Daoy (cell line): ENCODE measurements around the gene RELT. TPM values are rescaled to one million over a fixed set of nuclear protein-coding genes. Genes with fewer than 3 reads are reported as not detected.

Experiments
- DNase-seq: peaks from one replicate; pipeline ENCODE4 v3.0.0-alpha.2; 2015; ENCODE audit warnings: low read depth
- total RNA-seq: library from RNA; depleted of rRNA; stranded (reverse); fragments of >200 nt; shearing (Covaris generic); gene quantifications from 2 replicates; pipeline ENCODE4 v1.2.3, GENCODE V29; 2014

Gene RELT
- total RNA-seq, 1 experiment from 2014 or later: 11.2 TPM

- DNase-seq: no peak
Observed at GRCh38 chr11:73374151-73374550, 2.0 kb upstream of the RELT start.

GRCh38 chr11:73375830-73376159, 404 bp upstream of the RELT start:
- no peak for DNase-seq

- DNase-seq: peak; percentile 72
Observed at GRCh38 chr11:73376803-73377629, 817 bp downstream of the RELT start.

- no peak for DNase-seq
Observed at GRCh38 chr11:73379189-73379880, 3.1 kb downstream of the RELT start.

GRCh38 chr11:73380331-73380730, 4.1 kb downstream of the RELT start:
- no peak for DNase-seq

GRCh38 chr11:73380897-73381410, 4.8 kb downstream of the RELT start:
- no peak for DNase-seq

- DNase-seq: no peak
Observed at GRCh38 chr11:73381589-73381988, 5.4 kb downstream of the RELT start.

- DNase-seq: no peak
Observed at GRCh38 chr11:73382183-73382582, 6.0 kb downstream of the RELT start.

- no peak for DNase-seq
Observed at GRCh38 chr11:73382747-73383146, 6.5 kb downstream of the RELT start.

- DNase-seq: no peak
Observed at GRCh38 chr11:73383249-73384124, 7.3 kb downstream of the RELT start.

- no peak for DNase-seq
Observed at GRCh38 chr11:73384125-73384441, 7.9 kb downstream of the RELT start.

GRCh38 chr11:73384531-73384871, 8.3 kb downstream of the RELT start:
- no peak for DNase-seq

GRCh38 chr11:73384872-73385689, 8.9 kb downstream of the RELT start:
- no peak for DNase-seq

GRCh38 chr11:73386016-73386415, 9.8 kb downstream of the RELT start:
- no peak for DNase-seq

GRCh38 chr11:73386546-73386945, 10.3 kb downstream of the RELT start:
- DNase-seq: no peak

GRCh38 chr11:73387594-73388264, 11.5 kb downstream of the RELT start:
- no peak for DNase-seq

GRCh38 chr11:73388265-73389133, 12.3 kb downstream of the RELT start:
- no peak for DNase-seq

- DNase-seq: peak; percentile 33
Observed at GRCh38 chr11:73389134-73389525, 12.9 kb downstream of the RELT start.

GRCh38 chr11:73389916-73390315, 13.7 kb downstream of the RELT start:
- DNase-seq: no peak
